ENCODE measurements around the gene DPH5.

DNA sequence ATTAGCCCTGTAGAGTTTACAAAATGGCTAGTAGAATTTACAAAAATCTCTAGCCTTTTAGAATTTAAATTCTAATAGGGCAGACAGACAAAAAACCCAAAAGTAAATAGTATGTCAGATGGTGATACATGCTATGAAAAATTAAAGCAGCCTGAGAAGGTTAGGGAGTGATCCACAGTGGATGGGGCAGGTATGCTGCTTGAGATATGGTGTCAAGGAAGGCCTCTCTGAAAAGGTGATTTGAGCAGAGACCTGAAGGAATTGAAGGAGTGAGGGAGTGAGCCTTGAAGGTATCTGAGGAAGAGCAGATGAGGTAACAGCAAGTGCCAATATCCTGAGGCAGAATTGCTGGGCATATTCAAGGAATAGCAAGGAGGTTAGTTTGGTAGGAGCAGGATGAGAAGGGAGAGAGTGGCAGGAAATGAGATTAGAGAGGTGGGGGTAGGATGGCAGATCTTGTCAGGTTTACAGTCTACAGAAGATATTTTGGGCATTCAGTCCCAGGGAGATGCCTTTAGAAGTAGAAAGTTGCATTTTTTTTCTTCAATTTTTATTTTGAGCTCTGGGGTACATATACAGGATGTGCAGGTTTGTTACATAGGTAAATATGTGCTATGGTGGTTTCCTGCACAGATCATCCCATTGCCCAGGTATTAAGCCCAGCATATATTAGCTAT lies 40.8 kb upstream of the DPH5 start:
- TF ChIP-seq, protein P1, sequence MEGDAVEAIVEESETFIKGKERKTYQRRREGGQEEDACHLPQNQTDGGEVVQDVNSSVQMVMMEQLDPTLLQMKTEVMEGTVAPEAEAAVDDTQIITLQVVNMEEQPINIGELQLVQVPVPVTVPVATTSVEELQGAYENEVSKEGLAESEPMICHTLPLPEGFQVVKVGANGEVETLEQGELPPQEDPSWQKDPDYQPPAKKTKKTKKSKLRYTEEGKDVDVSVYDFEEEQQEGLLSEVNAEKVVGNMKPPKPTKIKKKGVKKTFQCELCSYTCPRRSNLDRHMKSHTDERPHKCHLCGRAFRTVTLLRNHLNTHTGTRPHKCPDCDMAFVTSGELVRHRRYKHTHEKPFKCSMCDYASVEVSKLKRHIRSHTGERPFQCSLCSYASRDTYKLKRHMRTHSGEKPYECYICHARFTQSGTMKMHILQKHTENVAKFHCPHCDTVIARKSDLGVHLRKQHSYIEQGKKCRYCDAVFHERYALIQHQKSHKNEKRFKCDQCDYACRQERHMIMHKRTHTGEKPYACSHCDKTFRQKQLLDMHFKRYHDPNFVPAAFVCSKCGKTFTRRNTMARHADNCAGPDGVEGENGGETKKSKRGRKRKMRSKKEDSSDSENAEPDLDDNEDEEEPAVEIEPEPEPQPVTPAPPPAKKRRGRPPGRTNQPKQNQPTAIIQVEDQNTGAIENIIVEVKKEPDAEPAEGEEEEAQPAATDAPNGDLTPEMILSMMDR (IDR thresholded peaks at IDR 0.05; ENCODE audit: insufficient read depth, low read length, poor library complexity, severe bottlenecking): no peak
- no peak for TF ChIP-seq EZH2phosphoT487 (conservative IDR thresholded peaks at IDR 0.05; ENCODE audit: low read length)

Measured in SU-DHL-6 (cell line).